Stromal cell of bone marrow (primary cell): ENCODE measurements around the gene AATK.

Experiments
- DNase-seq: peaks from one replicate; pipeline ENCODE4 v3.0.0-alpha.2; 2012; ENCODE audit warnings: low read depth

Gene AATK

DNA sequence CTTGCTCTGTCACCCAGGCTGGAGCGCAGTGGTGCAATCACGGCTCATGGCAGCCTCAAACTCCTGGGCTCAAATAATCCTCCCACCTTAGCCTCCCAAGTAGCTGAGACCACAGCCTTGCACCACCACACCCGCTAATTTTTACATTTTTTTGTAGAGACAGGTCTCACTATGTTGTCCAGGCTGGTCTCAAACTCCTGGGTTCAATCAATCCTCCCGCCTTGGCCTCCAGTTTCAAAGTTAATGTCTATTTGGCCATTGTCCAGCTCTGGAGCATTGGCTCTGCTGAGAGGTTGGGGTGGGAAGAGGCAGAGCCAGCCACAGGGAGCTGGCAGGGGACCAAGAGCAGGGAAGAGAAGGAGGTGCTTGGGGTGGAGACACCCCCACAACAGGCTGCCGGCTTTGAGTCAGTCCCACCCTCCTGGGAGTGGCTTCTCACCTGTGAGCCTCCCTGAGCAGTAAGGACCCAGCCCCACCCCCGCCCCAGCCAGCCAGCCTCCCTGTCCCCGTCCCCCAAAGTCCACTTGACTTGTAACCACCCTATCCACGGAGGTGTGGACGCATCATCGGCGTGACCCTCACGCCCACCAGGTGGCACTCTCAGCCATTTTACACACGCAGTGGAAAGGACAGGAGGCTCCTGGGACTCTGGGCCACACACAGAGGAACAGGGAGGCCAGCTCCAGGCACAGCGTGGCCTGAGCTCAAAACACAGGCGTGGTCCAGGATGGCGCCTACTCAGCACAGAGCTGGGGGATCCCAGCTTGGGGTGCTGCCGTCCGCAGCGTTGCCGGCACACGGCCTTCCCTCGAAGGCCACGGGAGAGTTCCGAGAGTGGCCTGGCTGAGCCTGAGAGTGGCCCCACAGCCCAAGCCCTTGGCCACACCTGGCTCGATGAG is 23.5 kb downstream of the AATK start:
- peak; percentile 45 for DNase-seq

DNA sequence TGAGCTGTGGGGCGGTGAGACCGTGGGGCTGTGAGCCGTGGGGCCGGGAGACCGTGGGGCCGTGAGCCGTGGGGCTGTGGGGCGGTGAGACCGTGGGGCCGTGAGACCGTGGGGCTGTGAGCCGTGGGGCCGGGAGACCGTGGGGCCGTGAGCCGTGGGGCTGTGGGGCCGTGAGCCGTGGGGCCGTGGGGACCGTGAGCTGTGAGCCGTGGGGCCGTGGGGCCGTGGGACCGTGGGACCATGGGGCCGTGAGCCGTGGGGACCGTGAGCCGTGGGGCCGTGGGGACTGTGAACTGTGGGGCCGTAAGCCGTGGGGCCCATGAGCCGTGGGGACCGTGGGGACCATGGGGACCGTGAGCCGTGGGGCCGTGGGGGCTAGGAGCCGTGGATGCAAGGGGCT is 25.3 kb downstream of the AATK start:
- DNase-seq: no peak

DNA sequence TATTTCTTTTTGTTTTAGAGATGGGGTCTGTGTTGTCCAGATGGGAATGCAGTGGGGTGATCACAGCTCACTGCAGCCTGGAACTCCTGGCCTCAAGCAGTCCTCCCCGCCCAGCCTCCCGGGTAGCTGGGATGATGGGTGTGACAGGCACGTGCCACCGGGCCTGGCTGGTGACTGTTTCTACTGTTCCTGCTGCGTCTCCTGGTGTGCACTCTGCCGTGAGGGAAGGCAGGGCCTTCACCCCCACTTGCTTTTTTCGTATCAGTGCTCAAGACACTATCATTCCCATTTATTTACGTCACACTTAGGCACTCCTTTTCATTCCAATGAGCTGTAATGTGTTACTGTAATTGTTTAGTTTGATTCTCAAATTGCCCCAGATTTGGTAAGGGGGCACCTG is 26.0 kb downstream of the AATK start:
- no peak for DNase-seq

DNA sequence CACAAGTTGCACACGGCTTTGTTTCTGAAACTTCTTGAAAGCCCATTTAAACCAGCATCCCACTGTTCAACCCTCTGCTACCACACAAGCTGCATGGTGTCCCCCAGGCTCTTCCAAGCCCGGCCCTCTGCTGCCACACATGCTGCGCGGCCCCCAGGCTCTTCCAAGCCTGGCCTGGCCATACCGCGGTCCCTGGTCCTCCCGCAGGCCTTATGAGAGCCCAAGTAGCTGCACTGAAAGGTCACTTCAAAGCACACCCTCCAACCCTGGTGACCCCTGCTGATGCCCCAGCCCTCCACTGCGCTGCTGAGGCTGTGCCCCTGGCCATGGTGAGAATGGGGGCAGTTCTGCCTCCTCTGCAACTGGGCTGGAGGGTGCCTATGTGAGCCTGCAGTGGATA is 26.6 kb downstream of the AATK start:
- DNase-seq: no peak

DNA sequence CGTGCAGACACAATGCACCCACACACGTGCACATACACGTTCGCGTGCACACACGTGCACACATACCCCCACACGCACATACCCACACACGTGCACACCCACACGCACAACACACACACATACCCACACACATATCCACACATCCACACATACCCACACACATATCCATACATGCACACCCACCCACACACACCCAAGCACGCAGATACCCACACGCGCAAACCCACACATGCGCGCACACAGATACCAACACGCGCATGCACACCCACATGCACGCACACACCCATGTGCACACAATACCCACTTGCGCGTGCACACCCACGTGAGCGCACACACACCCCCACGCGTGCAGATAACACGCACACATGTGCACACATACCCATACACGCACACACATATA is 27.5 kb downstream of the AATK start:
- no peak for DNase-seq

DNA sequence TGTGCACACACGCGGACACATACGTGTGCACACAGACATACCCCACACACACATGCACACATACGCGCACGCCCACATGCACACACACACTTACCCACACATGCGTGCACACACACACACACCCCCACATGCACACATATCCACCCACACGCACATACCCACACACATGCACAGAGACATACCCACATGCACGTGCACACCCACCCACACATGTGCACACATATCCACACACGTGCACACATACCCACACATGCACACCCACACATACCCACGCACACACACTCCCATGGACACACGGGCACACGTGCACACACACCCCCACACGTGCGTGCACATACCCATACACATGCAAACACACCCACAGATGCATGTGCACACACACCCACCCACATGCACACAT is 27.9 kb downstream of the AATK start:
- no peak for DNase-seq

DNA sequence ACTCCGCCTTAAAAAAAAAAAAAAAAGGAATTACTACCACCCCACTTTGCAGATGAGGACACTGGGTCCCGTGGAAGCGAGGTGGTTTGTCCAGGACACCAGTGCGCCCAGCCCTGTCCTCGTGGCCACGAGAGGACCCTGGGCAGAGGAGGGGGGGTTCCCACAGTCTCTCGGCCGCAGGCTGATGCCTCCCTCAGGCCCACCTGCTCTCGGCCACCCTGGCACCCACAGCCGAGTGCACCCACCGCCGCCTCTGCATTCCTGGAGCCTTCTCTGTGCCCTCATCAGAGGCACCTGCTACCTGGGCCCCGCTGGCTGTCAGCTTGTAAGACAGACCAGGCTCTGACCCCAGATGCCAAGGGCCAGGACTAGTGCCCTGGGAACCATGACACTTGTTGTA is 28.8 kb downstream of the AATK start:
- no peak for DNase-seq

DNA sequence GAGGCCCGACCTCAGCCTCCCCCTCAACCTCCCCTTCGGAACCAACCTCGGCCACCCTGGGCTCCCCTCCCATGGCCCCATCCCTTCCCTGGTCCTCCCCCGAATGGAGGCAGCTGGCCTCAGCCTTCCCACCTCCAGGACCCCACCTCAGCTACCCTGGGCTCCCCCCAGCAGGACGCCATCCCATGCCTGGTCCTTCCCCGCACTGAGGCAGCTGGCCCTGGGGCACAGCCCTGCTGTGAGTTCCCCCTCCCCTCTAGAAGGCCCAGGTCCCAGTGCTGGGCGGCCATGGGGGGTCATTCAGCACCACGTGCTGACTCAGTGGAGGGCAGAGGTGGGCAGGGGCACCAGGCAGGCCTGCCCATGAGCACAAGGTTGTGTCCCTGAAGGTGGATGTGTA is 29.7 kb downstream of the AATK start:
- no peak for DNase-seq

DNA sequence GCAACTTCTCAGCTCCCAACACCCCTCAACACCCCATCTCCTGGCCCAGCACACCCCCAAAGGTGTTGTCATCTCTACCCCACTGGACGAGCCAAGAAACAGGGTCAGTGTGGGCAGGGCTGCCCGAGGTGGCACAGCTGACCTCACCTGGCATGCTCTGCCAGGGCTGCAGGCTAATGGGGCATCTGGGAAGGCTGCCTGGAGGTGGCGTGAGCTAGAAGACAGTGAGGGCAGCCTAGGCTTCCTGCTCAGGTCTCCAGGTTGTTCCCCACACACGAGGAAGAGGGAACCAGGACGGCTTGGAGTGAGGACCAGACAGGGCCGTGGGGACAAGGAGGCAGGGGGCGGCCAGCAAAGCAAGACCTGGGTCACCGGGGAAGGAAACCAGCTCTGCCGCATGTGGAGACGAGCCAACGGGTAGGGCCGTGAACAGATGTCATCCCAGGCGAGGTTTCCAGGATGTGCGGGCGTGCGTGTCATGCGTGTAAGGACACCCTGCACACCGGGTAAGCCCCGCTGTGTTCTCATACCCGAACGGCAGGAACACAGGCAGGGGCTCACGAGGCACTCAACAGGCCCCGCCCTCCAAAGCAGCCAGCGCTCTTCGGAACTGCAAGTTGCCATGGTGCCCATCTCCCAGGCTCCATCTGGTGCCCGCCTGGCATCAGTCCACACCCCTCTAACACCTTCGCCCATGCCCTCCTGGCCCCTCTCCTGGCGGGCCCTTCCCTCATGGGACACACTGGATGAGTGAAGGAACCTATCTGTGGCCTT is 30.3 kb downstream of the AATK start:
- DNase-seq: no peak

DNA sequence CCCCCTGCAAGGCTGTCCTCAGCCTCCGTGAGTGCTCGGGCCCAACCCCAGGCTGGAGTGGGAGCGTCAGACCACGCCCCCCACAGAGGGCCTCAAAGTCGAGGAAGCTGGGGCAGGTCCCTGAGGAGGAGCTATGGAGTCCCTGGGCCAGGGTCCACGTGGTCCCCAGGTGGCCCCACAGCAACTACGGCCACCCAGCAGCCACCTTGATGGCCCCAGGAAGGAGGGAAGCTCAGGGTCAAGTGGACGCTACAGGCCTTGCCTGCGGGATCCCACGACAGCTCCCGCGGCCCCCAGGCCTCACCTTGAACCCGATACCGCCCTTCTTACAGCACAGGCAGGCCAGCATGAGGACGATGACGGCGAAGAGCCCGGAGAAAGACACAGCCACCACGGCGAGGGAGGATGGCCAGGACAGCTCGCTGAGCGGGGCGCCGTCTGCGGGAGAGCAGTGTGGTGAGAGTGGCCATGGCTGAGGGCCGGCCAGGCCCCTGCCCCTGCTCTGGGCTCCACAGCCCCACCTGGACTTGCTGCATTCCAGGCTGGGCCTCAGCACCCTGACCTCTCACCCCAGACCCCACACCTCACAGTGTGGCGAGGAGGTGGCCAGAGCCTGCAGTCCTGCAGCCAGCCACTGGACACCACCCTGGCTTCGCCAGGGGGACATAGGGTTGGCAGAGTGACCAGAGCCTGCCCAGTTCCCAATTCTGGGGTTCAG is 31.8 kb downstream of the AATK start:
- no peak for DNase-seq

DNA sequence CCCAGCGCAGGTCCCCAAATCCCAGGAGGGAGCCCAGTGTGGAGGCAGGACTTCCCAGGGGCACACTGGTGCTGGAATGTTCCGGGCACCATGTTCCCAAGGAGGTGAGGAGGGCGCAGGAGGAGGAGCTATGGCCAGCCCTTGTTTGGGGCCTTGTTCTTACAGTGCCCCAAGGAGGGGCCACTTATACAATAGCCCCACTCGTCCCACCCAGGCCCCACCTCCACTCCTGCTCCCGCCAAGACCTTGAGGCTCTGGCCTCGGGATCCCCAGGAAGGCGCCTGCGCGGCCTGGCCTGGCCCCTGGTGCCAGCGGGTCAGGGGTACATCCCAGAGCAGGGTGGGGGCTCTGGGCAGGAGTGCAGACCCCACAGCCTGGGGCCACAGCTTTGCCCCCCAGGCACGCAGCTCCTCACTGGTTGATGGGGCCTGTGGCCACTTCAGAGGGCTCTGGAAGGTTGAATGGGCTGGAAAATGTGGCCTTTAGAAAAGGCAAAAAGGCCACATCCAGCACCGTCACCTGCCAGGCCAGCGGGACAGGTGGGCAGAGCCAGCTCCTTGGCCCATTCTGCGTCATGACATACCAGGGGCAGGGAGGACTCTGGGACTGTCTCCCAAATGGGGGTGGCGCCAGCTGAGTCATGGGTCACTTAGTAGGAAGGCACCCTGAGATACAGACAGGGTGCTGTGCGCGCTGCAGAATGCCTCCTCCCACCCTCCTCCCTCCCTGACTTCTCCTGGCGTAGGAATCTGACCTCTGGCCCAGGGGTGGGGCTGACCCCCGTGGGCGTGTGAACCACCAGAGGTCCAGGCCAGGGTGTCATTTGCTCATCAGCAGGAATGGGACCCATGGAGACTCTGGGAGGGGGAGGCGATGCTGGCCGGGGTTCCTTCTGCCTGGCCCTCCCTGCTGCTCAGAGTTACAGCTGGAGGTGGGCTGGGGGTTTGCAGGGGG is 33.0 kb downstream of the AATK start:
- no peak for DNase-seq

DNA sequence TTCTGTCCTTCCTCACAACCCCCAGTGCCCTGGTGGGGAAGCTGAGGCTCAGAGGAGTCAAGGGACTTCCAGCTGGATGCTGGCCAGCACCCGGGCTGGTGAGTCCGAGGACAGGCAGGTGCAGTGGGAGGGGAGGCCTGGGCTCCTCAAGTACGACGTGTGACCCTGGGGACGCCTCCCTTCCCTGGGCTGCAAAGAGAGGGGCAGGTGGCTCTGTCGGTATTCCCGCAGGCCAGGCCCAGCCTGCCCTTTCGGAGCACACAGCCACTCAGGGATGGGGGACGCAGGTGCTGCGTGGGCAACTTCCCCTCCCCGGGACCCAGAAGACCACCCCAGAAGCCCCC is 33.9 kb downstream of the AATK start:
- no peak for DNase-seq

DNA sequence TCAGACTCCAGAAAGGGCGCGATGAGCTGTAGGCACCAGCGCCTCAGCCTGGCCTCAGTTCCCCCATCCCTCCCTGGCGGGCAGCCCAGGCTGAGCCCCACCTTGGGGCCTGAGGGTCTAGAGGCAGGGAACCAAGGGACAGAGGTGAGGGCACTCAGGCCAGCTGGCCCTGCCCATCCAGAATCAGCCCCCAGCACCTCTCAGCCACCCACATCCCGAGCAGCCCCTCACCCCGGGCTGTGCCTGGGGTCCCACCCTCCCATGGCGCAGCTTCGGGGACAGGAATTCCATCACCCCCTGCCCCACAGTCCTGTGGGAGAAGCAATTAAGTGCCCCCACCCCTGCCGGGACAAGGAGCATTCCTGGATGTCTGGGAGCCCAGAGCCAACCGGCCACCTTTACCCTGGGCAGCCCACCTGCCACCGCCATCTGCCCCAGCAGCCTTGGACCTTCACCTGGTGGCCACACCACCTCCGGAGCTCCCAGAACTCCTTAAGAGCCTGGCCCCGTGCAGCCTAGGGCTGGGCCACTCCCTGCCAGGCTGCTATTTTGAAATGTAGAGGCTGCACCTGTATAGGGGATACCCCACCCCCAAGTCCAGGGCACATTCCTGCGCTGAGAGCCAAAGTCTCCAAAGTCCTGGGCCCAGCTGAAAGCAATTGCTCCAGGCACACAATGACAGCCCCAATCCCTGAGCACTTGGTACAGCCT is 34.4 kb downstream of the AATK start:
- no peak for DNase-seq

DNA sequence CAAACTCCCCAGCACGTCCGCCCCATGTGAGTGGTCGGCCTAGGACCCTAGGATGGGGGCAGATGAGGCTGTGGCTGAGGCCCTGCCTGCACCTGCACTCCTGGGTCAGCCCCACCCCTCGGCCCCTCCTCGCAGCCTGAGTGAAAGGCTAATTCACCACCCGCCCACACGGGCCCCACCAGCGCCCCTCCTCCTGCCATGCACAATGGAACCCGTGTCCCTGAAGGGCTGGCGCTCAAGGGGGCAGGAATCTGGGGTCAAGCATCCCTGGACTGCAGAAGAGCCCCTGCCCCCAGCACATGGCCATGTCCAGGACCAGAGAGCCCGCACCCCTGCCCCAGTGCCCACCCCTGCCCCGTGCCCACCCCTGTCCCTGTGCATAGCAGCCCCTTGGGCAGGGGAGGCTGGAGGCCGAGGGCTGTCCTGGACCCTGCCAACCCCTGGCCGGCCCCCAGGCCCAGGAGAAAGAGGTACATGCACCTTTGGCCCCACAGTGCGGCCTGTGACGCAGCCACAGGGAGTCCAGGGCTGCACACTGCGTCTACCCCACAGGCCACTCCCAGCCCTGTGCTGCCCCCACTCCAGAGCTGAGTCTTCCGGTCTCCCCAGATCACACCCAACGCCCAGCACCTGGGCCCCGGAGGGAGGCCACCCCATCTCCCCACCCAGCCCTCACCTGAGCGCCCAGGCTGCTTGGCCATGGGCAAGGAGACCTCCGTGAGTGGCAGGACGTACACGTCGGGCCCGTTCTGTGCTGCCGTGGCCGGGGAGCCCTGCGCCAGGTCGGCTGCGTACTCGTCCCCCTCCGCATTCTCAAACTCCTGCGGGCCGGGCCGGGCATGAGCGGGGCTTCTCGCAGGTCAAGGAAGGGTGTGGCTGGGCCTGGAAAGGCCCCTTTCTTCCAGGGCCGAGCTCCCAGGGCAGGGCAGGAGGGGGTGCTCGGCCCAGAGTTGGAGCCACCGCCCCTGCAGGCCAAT is 35.3 kb downstream of the AATK start:
- no peak for DNase-seq

DNA sequence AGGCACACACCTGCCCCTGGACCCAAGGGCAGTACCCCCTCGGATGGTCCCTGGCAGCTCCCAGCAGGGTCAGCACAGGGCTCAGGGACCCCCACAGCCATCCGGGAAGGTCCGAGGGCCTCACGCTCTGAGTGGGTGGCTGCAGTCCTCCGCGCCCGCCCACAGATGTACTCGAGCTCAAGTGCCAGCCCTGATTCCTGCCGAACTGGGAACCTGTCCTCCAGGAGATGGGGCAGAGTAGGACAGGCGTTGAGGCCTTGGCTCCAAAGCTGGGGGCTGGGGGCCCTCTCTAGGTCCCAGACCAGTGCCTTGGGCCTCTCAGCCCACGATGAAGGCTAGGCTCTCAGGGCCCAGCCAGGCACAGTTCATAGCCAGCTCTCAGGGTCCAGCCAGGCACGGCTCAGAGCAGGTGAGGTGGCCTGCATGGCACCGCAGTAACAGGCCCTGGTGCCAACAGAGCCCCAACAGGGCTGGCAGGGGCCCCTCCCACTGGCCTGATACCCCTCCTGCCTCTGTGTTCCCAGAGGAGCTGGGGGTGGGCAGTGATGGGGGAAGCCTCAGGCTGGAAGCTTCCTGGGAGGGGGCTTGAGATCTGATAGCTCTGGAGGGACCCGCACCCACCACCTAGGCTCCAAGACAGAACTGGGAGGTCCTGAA is 36.2 kb downstream of the AATK start:
- no peak for DNase-seq

DNA sequence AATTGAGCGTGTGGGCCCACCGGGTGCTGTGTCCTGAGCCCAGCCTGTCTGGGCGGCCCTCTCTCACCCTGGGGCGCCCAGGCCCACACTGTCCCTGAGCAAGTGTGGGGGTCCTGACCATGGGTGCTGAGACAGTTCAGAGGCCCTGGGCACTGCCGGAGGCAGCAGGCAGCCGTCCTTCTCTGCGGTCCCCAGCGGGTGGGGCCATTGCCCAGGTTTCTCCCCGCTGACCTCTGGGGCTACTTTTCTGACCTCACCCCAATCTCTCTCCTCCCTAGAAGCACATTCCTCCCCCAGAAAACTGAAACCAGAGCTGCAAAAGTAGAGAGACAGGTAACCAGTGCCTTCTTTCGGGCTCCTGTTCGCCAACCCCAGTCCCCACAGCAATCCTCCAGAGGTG is 36.7 kb downstream of the AATK start:
- no peak for DNase-seq

DNA sequence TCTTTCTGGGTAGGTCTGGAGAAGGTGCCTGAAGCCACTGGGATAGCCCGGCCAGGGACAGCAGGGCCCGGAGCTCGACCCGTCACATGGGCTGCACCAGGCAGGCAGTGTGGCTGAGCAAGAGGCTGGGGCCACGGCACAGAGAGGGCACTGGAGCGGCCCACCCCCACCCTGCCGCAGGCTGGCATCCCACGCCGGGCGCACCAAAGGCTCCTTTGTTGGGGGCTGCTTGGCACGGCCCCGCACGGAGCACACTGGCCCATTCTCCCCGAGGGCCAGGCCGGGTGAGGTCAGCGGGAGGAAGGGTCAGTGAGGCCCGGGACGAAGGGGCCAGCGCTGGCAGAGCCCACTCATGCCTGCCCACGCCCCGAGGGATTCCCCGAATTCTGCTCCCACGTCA is 37.2 kb downstream of the AATK start:
- DNase-seq: no peak

DNA sequence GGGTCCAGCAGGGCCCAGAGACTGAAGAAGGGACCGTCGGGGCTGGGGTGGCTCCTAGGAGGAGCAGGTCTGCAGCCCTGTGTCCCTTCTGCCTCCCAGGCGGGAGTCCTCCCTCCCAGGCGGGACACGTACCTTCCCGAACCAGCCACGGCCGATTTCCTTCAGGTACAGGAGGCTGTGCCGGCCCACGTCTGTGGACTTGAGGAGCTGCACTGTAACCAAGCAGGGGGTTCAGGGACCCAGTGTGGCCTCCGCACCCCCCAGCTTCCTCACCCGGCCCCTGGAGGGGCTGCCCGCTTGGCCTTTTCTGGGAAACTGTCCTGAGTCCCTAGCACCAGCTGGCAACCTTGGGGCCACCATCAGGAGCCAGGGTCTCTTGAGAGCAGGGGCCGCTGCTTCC is 37.7 kb downstream of the AATK start:
- DNase-seq: no peak

DNA sequence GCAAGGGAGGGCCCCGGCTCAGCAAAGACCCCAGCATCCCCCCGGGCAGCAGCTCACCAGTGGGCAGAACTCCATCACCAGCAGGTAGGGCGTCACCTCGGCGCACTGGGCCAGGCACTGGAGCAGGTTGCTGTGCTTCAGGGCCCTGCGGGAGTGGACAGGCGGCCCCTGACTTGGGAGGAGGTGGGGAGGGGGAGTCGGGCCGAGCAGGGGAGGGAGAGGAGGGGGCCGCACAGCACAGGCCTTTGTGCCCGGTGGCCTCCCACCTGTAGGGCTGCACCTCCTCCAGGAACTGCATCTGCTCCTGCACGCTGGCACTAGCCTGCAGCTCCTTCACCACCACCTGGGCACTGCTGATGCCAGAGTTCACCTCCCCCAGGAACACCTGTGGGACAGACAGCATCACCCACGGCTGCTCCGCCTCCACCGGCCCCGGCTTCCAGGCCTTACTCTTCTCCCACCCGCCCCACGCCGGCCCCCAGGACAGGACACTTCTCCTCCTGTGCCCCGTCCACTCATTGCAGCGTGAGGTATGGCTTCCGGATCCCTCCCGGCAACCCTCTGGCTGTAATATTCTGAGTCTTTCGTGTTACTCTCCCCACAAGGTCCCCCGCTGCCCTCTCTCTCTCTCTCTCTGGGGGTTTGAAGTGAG is 38.4 kb downstream of the AATK start:
- no peak for DNase-seq
